Activated gamma-delta T cell treated with anti-CD3 and anti-CD28 coated beads, Interleukin-2, amount 50 U/mL, for 16 hours (primary cell): Measurements from ENCODE around the gene LGR5.

Experiments used
- DNase-seq: peaks from one replicate; pipeline ENCODE4 v3.0.0-alpha.2; 2020; ENCODE audit warnings: low read depth

LGR5 gene

DNA sequence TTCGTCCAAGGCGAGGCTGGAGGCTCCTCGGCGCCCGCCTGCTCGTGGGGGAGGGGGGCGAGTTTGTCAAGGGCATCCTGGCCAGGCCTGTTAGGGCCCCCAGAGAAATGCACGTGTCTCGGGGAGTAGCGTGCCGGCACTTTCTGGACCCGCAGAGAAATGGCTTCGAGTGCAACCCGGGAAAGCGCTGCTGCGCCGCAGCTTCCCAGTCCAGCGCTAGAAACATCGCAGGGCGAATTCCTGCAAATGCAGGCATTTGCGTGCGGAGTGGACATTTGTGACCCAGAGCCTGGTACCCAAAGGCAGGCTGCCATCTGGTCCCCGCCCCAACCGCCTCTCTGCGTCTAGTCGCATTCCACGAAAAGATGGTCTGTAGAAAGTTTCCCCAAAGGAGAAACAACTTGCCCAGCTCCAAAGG lies 756 bp downstream of the LGR5 start:
- DNase-seq: no peak

DNA sequence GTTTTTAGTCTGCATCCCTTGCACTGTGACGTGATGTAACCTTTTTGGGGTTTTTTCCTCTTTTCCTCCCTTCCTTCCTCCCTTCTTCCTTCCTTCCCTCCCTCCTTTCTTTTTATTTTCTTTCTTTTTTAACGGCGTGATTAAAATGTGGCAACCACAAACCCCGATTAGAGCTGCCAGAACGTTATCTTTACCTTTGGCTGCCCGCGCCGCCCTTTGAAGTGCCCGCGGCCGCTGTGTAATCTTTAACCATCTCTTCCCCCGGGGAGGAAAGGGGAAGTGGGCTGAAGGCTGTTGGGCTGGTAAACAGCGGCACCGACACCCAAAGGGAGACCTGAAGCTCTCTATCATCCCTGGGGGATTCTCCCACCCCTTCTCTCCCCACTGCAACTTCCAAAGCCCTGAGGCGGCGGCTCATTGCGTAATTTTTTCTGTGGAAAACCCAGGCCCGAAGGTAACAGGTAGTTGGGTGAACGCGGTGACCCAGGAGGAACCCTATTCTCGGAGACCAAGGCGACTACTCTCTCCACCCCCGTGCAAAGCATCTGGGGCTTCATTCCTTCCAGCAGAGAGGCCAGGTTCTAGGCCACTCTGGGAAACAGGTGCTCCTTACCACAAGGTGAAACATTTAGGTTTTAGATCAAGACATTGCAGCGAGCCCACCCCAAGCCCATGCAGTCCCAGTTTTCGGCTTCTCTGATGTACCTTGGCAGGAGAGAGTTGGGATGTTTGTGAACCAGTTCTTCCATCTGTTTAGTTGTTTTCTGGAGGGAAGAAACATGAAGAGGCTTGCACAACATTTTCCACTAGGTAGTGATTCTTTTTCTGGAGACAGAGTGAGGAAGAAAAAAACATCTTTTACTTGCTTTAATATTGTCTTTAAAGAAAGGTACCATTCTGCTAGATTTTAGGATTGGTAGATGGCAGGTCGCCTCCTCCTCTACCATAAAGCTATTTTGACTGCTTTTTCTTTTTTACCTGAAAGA lies 1.5 kb downstream of the LGR5 start:
- no peak for DNase-seq

DNA sequence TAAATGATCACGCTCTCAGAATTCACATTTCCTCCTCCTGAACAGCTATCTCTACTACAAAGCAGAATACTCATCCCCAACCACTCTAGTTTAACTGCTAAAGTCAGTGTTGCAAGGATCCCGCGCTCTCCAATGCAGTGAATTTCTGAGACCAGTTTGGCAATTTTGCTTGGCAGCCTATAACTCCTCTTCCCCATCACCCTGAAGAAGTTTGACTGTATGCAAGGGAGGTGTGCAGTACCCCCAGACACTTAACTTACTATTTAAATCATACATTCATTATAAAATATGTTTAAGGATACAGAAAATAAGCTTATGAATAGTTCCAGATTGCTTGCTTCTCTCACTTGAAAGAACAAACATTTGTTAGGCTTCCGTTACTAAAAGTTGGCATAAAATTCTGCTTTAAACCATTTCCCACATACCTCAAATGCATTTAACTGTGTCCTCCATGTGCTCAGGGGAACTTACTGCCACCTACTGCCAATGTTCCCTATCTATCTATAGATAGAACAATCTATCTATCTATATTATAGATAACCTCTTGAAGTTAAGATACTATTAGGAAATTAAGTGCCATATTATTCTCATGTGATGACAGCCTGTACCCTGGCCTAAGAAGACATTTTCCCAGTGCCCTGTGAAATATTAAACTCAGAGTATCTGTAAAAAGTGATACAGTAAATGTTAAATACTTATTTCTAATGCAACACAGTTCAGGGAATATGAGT lies 2.4 kb downstream of the LGR5 start:
- no peak for DNase-seq

DNA sequence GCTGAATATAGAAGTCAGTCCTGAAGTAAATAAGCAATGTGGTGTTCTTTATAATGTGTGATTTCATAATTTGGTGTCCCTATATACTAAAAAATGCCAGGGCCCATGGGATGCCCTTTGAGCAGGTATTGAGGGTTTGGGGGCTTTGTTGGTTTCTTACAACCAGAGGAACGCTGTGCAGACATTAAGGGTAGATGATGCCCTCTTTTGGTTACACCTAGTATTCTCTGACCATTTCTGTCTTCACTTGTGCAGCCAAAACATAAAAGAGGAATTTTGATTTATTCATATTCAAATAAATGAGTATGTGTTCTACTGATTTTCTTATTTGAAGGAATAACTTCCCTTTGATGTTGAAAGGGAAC lies 3.0 kb downstream of the LGR5 start:
- no peak for DNase-seq

GRCh38 chr12:71445071-71445470 lies 5.5 kb downstream of the LGR5 start:
- no peak for DNase-seq

DNA sequence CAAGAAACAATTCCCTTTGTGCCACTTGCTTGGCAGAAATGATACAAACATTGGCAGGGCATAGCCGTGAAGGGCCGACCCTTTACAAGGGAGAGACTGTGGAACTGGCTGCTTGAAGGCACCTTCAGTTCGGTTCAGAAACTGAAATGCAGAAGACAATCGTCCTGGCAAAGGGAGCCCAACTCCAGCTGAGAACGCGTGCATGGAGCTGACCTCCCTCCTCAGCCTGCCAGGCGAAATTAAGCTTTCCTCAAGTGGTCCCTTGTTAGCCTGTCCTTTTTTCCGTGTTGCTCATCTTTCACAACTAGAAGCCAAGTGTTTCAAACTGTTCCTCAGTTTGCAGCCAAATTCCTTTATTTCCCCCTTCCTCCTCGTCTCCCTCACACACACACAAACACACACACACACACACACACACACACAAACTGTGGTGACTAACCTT lies 8.1 kb downstream of the LGR5 start:
- no peak for DNase-seq

DNA sequence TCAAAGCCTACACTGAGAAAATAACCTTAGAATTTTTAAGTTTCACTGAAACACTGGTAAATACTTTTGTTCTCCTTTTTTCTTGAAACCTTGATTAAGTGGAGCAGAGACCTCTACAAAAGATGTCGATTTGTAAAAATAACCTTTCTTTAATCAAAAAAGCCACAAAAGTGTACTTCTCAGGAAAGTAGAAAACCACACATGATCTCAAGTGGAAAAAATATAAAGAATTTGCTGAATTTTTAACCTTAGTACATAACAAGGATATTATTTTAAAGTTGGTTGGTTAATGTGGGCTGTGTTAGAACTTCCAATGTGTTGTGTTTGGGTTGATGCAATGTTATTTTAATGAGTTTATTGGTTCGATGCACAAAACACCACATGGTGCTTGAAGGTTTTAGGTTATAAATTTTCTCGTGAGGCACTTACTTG lies 8.6 kb downstream of the LGR5 start:
- no peak for DNase-seq

DNA sequence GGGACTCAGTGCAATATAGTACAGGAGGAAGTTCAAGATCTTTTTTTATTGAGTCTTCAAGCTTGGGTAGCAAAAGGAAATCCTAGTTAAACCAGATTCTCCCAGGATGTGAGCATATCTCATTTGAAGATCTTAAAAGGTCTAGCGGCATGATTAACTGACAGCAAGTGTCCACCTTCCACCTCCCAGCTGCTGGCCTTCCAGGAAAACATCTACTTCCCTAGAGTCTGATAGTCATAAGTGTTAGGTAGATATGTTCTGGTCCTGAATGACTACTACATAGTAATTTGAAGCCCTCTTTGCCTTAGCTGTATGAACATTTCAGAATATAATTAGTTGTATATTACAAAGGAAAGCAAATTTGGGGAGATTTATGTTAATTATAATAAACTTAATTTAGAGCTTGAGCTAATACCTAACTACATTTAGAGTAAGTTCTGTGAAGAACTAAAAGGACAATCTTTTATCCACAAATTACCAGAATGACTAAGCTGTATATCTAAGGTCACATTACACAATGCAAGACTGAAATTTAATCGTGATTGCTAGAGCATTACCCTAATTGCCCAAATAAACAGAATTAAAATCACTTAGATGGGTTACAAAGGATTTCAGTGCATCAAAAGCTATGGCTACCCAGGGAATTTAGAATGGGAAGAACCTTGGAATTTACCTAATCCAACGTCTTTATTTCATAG lies 9.9 kb downstream of the LGR5 start:
- no peak for DNase-seq

GRCh38 chr12:71452006-71452405 lies 12.4 kb downstream of the LGR5 start:
- no peak for DNase-seq

DNA sequence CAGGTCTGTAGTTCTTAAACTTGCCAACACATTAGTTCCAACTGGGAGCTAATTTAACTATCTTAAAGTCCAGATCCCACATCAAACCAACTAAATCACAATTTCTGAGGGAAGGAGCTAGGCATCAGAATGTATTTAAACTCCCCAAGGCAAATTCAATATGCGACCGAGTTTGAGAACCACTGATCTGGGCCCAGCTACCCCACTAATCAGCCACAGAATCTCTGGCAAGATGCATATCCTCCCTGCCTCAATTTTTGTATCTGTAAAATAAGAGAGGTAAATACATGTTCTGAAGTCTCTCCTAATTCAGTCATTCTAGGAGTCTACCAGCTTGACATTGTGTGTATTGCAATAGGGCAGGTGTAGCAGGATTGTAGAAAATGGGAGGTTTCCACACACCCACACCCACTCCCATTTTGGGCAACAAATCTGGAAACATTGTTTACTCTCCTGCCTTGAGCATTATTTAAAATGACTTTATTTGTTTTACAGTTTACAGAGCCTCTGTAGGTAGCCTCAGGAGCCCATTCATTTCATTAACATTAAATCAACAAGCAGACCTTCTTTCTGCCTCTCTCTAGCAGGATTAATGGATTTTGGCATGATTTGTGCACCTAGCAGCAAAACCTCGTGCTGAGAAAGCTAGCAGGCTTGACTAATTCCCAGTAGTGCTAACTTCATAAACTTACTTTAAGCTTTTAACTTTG lies 15.6 kb downstream of the LGR5 start:
- no peak for DNase-seq

DNA sequence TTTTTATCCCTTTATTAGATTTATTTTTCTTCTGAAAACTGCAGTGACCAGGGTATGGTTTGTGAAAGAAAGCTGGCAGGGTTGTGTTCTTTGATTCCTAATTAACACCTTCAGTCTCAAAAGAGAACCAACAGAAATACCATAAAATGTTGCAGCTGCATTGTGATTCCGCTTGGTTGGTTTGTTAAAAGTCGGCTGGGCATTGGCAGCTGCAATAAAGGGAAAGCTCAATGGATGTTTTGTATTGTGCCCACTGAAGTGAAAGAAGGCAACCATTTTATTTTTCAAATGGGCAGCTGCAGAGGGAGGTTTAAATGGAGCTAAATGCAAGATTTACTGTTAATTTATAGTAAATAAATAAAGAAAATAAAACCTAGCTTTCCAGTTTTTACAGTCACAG lies 16.7 kb downstream of the LGR5 start:
- DNase-seq: no peak

DNA sequence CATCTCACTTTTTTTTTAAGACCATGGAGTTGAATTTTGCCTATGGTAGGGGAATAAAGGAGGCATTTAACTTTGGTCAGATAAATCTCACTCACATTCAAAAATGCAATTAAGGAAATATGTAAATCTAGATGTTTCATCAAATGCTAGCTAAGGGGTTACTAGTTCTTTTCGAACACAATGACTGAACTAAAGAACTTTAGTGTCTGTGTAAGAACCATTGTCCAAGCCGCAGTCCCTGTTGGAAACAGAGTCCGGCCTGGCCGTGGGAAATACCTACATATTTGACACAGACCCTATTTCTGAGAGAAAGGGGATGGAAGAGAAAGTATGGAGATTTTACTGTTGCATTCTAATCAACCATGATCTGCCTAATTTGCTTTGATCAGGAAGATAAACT lies 17.4 kb downstream of the LGR5 start:
- DNase-seq: no peak

DNA sequence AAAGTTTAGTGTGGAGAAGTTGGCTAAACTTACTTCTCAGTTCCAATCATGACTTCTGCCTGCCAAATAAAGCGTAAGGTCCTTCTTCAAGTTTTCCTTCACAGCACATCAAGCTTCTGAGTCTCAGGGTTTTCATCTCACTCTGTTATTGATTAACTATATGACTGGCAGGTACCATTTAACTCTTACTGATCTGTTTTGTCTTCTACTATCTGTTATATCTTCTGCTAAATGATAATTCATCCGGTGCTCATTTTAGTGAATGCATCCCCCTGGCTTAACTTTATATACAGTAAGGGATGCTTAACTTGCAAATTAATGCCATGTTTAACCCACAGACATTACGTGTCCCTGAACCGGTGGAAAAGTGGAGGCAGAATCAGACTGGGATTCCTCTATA lies 20.7 kb downstream of the LGR5 start:
- no peak for DNase-seq

DNA sequence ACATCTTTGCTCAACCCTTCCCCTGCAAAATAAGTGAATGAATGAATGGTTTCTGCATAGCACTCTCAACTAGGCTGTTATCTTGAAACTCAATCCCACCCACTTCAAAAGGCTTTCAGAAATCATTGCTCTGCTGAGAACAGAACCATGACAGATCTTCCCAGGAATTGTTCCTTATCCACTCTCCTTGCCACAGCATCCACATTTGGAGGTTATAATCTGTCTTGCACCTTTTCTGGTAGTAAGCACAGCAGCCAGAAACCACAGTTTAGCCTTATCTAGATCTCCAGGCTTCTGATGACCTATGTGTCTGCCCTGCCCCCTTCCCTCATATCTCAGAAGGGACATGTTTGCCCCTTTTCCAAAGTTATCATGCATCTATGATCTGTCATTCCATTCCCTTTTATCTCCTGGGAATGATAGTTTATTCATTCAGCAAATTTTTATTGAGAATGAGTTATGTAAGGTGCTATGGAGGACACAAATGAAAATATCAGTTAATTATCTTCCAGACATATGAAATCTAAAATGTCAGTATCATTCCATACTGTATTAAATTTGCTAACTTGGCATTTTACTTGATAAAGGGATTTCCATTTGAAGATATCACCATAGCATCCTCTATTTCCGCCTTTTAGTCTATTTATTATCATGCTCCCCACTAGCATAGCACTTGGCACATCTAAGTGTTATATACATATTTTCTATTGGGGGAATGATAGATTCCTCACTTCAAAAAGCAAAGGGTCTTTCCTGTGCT lies 21.4 kb downstream of the LGR5 start:
- DNase-seq: no peak

- no peak for DNase-seq
Measured at GRCh38 chr12:71461787-71462328, 22.3 kb downstream of the LGR5 start.

GRCh38 chr12:71465796-71466195 lies 26.2 kb downstream of the LGR5 start:
- no peak for DNase-seq

- no peak for DNase-seq
Measured at GRCh38 chr12:71469258-71469750, 29.7 kb downstream of the LGR5 start.

- DNase-seq: no peak
Measured at GRCh38 chr12:71472441-71472911, 32.9 kb downstream of the LGR5 start.

- DNase-seq: no peak
Measured at GRCh38 chr12:71474791-71475190, 35.2 kb downstream of the LGR5 start.

DNA sequence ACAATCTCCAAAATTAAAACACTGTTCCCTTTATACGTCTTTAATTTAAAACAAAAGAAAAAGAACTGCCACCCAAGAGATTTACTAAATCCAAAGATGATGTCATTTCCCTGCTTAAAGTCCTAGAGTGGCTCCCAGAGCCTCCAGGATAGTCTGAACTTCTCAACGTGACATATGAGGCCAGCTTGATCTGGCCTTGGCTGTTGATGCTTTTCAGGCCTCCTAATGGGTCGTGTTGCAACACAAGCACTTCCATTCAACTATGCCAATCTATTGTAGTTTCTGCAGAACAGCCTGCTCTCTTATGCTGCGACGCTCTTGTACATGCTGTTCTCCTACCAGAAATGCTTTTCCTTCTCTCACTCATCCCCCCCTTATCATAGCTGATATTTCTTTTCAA lies 35.7 kb downstream of the LGR5 start:
- DNase-seq: no peak

DNA sequence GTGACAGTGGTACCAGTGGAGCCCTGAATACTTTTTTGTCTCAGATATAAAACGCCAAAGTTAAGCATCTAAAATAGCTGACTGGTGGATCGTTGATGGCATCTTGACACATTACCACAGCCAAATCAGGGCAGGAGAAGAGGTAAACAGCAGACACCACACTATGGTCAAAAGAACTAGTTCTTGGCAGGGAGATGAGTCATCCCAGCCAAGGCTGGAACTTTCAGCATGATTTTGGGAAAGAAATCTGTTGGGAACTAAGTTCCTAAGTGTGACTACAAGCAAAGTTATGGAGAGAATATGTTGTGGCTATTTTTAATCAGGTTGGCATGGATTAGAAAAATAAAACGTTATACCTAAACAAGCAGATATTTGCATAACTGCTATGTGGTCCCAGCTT lies 36.9 kb downstream of the LGR5 start:
- DNase-seq: no peak
